HL-60 (cell line): Measurements from ENCODE around the gene SUSD2.
A peak's percentile ranks its signal among the peaks of the same experiment; 100 is the strongest.

ENCODE experiments used
- DNase-seq, 2 experiments: peaks; one replicate each; pipeline ENCODE4 v3.0.0-alpha.2; 2010 to 2020; ENCODE audit warnings: low read depth in 1 of 2, low spot score in 1 of 2
- H3K27ac ChIP-seq: fragments of 250-450 bp; sonication (Bioruptor Pico); replicated peaks from 2 replicates; pipeline ENCODE4 v1.5.1; 2020; ENCODE audit warnings: mild to moderate bottlenecking, moderate library complexity
- H3K27me3 ChIP-seq: fragments of 250-450 bp; sonication (Bioruptor Pico); 2 replicates; pipeline ENCODE4 v1.5.1; 2021; ENCODE audit warnings: mild to moderate bottlenecking, moderate library complexity; ENCODE audit not compliant: insufficient read depth, poor library complexity, severe bottlenecking
- H3K4me3 ChIP-seq: replicated peaks from 2 replicates; pipeline ENCODE4 v1.5.1; 2011; ENCODE audit warnings: mild to moderate bottlenecking, control low read depth, low read length; ENCODE audit not compliant: insufficient read depth
- GABPA ChIP-seq: IDR thresholded peaks from 2 replicates; pipeline ENCODE4 v1.6.1; 2012; ENCODE audit warnings: low read depth
- POLR2AphosphoS5 ChIP-seq: IDR thresholded peaks from 2 replicates; pipeline ENCODE4 v1.6.1; 2012; ENCODE audit warnings: low read depth
- SPI1 ChIP-seq: IDR thresholded peaks from 2 replicates; pipeline ENCODE4 v1.6.1; 2012; ENCODE audit warnings: low read depth, mild to moderate bottlenecking, borderline replicate concordance
- TF ChIP-seq, protein P1 (sequence below): IDR thresholded peaks from 2 replicates; pipeline ENCODE4 v1.6.1; 2012; ENCODE audit warnings: low read depth; ENCODE audit not compliant: insufficient replicate concordance
- TF ChIP-seq, protein P2 (sequence below): IDR thresholded peaks from one replicate; pipeline ENCODE4 v1.5.1; 2011; ENCODE audit warnings: low read length, control low read depth, inconsistent platforms; ENCODE audit not compliant: insufficient read depth

Gene SUSD2

DNA sequence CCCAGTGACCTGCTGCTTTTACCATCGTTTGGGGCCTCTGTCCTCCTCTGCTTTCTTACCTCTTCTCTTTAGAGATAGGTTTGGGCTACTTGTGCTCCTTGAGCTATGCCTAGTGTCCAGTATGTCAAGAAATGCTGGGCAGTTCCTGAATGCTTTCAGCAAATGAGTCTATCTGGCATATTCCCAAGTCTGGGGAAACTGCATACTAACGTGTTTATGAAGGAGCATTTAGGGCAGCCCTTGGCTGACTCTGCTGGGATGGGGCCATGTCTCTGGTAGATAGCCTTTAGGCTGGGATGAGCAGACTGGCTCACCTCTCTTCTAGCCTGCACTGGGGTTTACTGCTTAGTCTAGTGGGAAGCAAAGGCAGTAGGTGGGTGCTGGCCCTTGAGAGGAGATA lies 43.7 kb upstream of the SUSD2 start:
- TF ChIP-seq GABPA (no peak), POLR2AphosphoS5 (no peak)
- TF ChIP-seq, protein P1, sequence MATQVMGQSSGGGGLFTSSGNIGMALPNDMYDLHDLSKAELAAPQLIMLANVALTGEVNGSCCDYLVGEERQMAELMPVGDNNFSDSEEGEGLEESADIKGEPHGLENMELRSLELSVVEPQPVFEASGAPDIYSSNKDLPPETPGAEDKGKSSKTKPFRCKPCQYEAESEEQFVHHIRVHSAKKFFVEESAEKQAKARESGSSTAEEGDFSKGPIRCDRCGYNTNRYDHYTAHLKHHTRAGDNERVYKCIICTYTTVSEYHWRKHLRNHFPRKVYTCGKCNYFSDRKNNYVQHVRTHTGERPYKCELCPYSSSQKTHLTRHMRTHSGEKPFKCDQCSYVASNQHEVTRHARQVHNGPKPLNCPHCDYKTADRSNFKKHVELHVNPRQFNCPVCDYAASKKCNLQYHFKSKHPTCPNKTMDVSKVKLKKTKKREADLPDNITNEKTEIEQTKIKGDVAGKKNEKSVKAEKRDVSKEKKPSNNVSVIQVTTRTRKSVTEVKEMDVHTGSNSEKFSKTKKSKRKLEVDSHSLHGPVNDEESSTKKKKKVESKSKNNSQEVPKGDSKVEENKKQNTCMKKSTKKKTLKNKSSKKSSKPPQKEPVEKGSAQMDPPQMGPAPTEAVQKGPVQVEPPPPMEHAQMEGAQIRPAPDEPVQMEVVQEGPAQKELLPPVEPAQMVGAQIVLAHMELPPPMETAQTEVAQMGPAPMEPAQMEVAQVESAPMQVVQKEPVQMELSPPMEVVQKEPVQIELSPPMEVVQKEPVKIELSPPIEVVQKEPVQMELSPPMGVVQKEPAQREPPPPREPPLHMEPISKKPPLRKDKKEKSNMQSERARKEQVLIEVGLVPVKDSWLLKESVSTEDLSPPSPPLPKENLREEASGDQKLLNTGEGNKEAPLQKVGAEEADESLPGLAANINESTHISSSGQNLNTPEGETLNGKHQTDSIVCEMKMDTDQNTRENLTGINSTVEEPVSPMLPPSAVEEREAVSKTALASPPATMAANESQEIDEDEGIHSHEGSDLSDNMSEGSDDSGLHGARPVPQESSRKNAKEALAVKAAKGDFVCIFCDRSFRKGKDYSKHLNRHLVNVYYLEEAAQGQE, result no peak
- TF ChIP-seq, protein P2, sequence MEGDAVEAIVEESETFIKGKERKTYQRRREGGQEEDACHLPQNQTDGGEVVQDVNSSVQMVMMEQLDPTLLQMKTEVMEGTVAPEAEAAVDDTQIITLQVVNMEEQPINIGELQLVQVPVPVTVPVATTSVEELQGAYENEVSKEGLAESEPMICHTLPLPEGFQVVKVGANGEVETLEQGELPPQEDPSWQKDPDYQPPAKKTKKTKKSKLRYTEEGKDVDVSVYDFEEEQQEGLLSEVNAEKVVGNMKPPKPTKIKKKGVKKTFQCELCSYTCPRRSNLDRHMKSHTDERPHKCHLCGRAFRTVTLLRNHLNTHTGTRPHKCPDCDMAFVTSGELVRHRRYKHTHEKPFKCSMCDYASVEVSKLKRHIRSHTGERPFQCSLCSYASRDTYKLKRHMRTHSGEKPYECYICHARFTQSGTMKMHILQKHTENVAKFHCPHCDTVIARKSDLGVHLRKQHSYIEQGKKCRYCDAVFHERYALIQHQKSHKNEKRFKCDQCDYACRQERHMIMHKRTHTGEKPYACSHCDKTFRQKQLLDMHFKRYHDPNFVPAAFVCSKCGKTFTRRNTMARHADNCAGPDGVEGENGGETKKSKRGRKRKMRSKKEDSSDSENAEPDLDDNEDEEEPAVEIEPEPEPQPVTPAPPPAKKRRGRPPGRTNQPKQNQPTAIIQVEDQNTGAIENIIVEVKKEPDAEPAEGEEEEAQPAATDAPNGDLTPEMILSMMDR, result no peak
- DNase-seq, result no peak
- Histone ChIP-seq H3K4me3 (no peak overlapping the region), H3K27me3 (no peaks in the 10 kb centered on the region), H3K27ac (no peak overlapping the region)

DNA sequence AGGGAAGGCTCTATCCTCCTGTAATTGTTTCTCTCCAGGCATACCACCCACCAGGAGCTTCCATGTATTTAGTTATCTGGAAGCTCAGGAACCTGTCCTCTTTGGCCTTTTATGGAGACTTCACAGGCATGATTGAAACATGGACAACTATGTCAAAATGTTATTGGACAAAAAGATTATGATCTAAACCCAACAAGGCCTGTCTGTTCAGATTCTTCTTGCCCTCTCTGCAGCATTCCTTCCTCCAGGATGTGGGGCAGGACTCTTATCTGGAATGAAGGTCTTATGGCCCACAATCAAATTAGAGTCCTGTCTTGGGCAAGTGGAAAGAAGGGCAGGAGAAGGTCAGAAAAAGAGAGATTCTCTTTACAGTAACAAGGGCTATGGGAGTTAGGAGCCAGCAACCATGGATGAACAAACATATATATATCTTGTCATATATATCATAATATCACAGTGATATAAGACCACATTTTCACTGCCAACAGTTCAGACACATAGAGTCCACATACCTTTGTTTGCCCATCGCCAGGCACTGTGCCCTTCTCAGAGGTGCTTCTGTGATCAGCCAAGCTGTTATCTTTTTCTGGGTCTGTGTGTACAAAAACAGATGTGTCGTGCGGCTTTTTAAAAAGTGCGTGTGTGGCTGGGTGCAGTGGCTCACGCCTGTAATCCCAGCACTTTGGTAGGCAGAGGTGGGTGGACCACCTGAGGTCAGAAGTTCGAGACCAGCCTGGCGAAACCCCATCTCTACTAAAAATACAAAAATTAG lies 42.5 kb upstream of the SUSD2 start:
- no peak overlapping the region for H3K4me3 ChIP-seq
- no peak for DNase-seq
- TF ChIP-seq, protein P2, result no peak
- TF ChIP-seq SPI1 (no peak), POLR2AphosphoS5 (no peak), GABPA (no peak)
- TF ChIP-seq, protein P1, result no peak
- H3K27me3 ChIP-seq, result no peaks in the 10 kb centered on the region
- H3K27ac ChIP-seq, result no peak overlapping the region

DNA sequence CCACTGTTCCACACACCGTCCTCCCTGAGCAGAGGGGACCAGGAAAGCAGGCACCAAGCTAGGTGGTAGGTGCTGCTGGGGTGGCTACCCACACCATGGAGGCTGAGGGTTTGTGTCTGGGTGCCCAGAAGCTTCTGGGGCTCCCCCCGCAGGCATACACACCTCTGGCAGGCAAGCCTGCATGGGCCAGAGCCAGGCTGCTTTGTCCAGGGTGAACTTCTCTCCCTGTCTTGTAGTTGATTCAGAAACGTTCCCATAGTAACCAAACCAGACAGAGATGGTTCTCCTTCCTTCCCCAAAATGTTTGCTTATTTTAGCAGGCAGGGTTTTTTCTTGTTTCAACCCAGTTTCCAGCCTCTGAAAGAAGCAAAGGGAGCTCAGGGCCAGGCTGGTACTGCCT lies 40.9 kb upstream of the SUSD2 start:
- peak overlapping the region; percentile 60 for H3K27ac ChIP-seq
- DNase-seq, result peak in 1 of 2 experiments; percentile 68
- no peak overlapping the region for H3K4me3 ChIP-seq
- H3K27me3 ChIP-seq, result no peaks in the 10 kb centered on the region
- TF ChIP-seq GABPA (no peak), POLR2AphosphoS5 (no peak), SPI1 (no peak)
- TF ChIP-seq, protein P1, result no peak
- TF ChIP-seq, protein P2, result no peak
